ENCODE data around the gene GRIA1. TPM values are rescaled to one million over a fixed set of nuclear protein-coding genes. Genes with fewer than 3 reads are reported as not detected.

GRIA1 gene
- total RNA-seq, 1 donor from 2014 or later = 1.6 TPM

- H3K4me3 Mint-ChIP-seq = no peak overlapping the region
- no peak overlapping the region for H3K27ac Mint-ChIP-seq (ENCODE audit: unreplicated experiment)
- H3K36me3 Mint-ChIP-seq (ENCODE audit: low read depth) = no peaks in the 10 kb centered on the region
- H3K9me3 Mint-ChIP-seq = no peaks in the 10 kb centered on the region
- no peak for TF ChIP-seq CTCF (conservative IDR thresholded peaks at IDR 0.05)
- DNase-seq (ENCODE audit: low read depth, low spot score) = no peak
- H3K27me3 Mint-ChIP-seq (ENCODE audit: low read depth) = no peaks in the 10 kb centered on the region
- H3K4me1 Mint-ChIP-seq = peaks cover 8% of the 10 kb centered on the region
Measured at GRCh38 chr5:153755913-153756500, 265.5 kb downstream of the GRIA1 start.

GRCh38 chr5:153756540-153756939 is 266.1 kb downstream of the GRIA1 start:
- Mint-ChIP-seq H3K27ac (ENCODE audit: unreplicated experiment) (no peak overlapping the region), H3K36me3 (ENCODE audit: low read depth) (no peaks in the 10 kb centered on the region), H3K9me3 (peaks cover under 1% of the 10 kb centered on the region), H3K4me1 (peaks cover 4% of the 10 kb centered on the region), H3K4me3 (no peak overlapping the region), H3K27me3 (ENCODE audit: low read depth) (no peaks in the 10 kb centered on the region)
- no peak for DNase-seq (ENCODE audit: low read depth, low spot score)
- TF ChIP-seq CTCF (conservative IDR thresholded peaks at IDR 0.05) = no peak

GRCh38 chr5:153765987-153766386 is 275.5 kb downstream of the GRIA1 start:
- TF ChIP-seq CTCF (conservative IDR thresholded peaks at IDR 0.05) = no peak
- no peaks in the 10 kb centered on the region for H3K27me3 Mint-ChIP-seq (ENCODE audit: low read depth)
- no peaks in the 10 kb centered on the region for H3K36me3 Mint-ChIP-seq (ENCODE audit: low read depth)
- peaks cover 4% of the 10 kb centered on the region for H3K9me3 Mint-ChIP-seq
- no peaks in the 10 kb centered on the region for H3K4me1 Mint-ChIP-seq
- DNase-seq (ENCODE audit: low read depth, low spot score) = no peak
- no peak overlapping the region for H3K4me3 Mint-ChIP-seq
- no peak overlapping the region for H3K27ac Mint-ChIP-seq (ENCODE audit: unreplicated experiment)

GRCh38 chr5:153767221-153768188 is 277.0 kb downstream of the GRIA1 start:
- Mint-ChIP-seq H3K4me1 (peaks cover 5% of the 10 kb centered on the region), H3K36me3 (ENCODE audit: low read depth) (no peaks in the 10 kb centered on the region), H3K4me3 (no peak overlapping the region), H3K27me3 (ENCODE audit: low read depth) (no peaks in the 10 kb centered on the region), H3K27ac (ENCODE audit: unreplicated experiment) (no peak overlapping the region), H3K9me3 (no peaks in the 10 kb centered on the region)
- DNase-seq (ENCODE audit: low read depth, low spot score) = no peak
- TF ChIP-seq CTCF (conservative IDR thresholded peaks at IDR 0.05) = no peak

- Mint-ChIP-seq H3K4me3 (no peak overlapping the region), H3K4me1 (peaks cover 5% of the 10 kb centered on the region), H3K9me3 (no peaks in the 10 kb centered on the region), H3K36me3 (ENCODE audit: low read depth) (no peaks in the 10 kb centered on the region), H3K27ac (ENCODE audit: unreplicated experiment) (no peak overlapping the region), H3K27me3 (ENCODE audit: low read depth) (no peaks in the 10 kb centered on the region)
- no peak for TF ChIP-seq CTCF (conservative IDR thresholded peaks at IDR 0.05)
- DNase-seq (ENCODE audit: low read depth, low spot score) = no peak
Measured at GRCh38 chr5:153770066-153770465, 279.6 kb downstream of the GRIA1 start.
